Stimulated activated CD8-positive, alpha-beta memory T cell treated with anti-CD3 and anti-CD28 coated beads, Interleukin-15, amount 100 ng/mL, for 1 hour (primary cell): Measurements from ENCODE around the gene GPN1.
"Not testable (repeated sequence)": the region's sequence is repeated elsewhere in the genome, so short reads cannot be mapped to it uniquely, and the experiment has no call there.

Experiments used
- DNase-seq: peaks from one replicate; pipeline ENCODE4 v3.0.0-alpha.2; 2020; ENCODE audit warnings: low read depth

Gene GPN1

GRCh38 chr2:27672723-27673486, 44.1 kb downstream of the GPN1 start:
- no peak for DNase-seq

GRCh38 chr2:27680571-27680970, 51.7 kb downstream of the GPN1 start:
- no peak for DNase-seq

- no peak for DNase-seq
These were observed 53.0 kb downstream of the GPN1 start for GRCh38 chr2:27681841-27682240.

- DNase-seq, result not testable (repeated sequence)
These were observed 53.5 kb downstream of the GPN1 start for GRCh38 chr2:27682334-27682771.

GRCh38 chr2:27683390-27684071, 54.7 kb downstream of the GPN1 start:
- peak; percentile 85 for DNase-seq

- DNase-seq, result not testable (repeated sequence)
These were observed 56.2 kb downstream of the GPN1 start for GRCh38 chr2:27685006-27685405.

- DNase-seq, result no peak
These were observed 56.7 kb downstream of the GPN1 start for GRCh38 chr2:27685577-27685976.

GRCh38 chr2:27687232-27687631, 58.4 kb downstream of the GPN1 start:
- DNase-seq, result no peak

- no peak for DNase-seq
These were observed 60.6 kb downstream of the GPN1 start for GRCh38 chr2:27689424-27689823.

GRCh38 chr2:27690052-27690451, 61.2 kb downstream of the GPN1 start:
- no peak for DNase-seq

GRCh38 chr2:27697660-27698059, 68.8 kb downstream of the GPN1 start:
- no peak for DNase-seq
